Activated gamma-delta T cell treated with anti-CD3 and anti-CD28 coated beads, Interleukin-2, amount 50 U/mL, for 16 hours (primary cell): Measurements from ENCODE around the gene CADPS.

ENCODE experiments used
- DNase-seq: peaks from one replicate; pipeline ENCODE4 v3.0.0-alpha.2; 2020; ENCODE audit warnings: low read depth

The CADPS gene

GRCh38 chr3:62632510-62633294, 242.5 kb downstream of the CADPS start:
- no peak for DNase-seq

- DNase-seq, result no peak
Measured at GRCh38 chr3:62631488-62631887, 243.7 kb downstream of the CADPS start.

DNA sequence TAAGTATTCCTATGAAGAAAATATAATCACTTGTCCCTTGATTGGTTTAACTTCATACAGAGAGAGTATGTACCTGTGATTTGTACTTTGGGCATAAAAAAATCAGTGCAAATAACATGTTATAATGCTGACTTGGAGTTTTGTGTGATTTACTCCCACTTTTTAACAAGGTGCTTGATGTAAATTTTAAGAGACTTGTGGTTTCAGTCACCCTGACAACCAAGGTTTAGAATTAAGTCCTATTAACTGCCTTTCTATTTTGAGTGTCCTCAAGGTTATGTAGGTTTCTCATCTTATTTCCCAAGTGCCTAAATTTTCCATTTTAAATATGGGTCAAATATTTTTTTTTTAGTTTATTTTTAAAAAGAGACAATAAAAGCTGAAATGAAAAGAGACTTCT, 244.6 kb downstream of the CADPS start:
- no peak for DNase-seq

DNA sequence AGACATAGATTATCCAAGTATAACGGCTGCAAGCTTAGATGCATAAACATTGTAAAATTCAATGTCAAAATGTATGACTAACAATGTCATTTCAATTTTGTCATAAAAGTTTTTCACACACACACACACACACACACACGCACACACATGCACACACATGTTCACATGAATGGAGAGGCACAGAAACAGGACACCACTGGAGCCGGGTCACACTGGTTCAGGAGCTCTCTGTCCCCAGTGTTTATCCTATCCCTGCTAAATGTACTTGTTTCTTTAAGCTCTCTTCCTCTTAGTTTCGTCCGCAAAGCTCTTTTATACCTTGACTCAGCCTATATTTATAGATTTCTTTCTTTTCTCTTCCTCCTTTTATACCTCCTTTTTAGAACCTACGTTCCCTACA, 249.9 kb downstream of the CADPS start:
- DNase-seq, result no peak

DNA sequence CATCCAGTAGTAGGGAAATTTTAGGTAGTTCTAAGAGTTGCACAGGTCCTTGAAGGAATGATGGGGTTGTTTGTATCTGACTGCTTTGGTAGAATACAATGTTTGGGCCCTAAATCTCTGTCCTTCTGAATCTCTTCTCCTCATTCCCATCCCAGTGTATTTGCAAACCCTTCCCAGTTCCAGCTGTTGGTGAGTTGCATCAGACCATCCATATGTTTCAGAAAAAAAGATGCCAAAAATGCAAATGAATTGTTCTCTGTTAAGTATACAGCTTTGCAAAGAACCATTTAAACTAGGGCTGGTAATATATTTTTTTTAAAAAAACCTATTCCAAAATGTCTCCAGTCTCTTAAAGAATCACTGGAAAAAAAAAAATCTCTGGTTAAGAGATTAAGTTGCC, 251.0 kb downstream of the CADPS start:
- DNase-seq, result no peak

GRCh38 chr3:62622553-62623174, 252.6 kb downstream of the CADPS start:
- no peak for DNase-seq

DNA sequence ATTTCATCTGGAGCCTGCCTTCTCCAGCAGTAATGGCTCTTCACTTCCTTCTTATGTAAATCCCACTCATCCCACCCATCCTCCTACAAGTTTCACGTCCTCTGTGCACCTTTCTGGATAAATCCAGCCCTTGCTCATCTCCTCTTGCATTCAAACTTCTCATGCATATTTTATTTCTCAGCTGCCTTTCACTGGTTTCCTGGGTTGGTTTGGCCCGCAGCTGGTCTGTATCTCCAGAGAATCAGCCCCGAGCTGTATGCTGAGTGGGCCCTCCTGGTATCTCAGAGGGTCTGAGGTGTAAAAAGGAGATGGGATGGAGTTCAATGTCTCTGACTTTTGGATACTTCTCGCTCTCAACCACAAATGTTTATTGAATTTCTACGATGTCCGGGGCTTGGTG, 253.3 kb downstream of the CADPS start:
- no peak for DNase-seq

GRCh38 chr3:62621176-62621575, 254.0 kb downstream of the CADPS start:
- no peak for DNase-seq

- no peak for DNase-seq
Measured at GRCh38 chr3:62615258-62615849, 259.9 kb downstream of the CADPS start.

- no peak for DNase-seq
Measured at GRCh38 chr3:62614527-62614926, 260.7 kb downstream of the CADPS start.

DNA sequence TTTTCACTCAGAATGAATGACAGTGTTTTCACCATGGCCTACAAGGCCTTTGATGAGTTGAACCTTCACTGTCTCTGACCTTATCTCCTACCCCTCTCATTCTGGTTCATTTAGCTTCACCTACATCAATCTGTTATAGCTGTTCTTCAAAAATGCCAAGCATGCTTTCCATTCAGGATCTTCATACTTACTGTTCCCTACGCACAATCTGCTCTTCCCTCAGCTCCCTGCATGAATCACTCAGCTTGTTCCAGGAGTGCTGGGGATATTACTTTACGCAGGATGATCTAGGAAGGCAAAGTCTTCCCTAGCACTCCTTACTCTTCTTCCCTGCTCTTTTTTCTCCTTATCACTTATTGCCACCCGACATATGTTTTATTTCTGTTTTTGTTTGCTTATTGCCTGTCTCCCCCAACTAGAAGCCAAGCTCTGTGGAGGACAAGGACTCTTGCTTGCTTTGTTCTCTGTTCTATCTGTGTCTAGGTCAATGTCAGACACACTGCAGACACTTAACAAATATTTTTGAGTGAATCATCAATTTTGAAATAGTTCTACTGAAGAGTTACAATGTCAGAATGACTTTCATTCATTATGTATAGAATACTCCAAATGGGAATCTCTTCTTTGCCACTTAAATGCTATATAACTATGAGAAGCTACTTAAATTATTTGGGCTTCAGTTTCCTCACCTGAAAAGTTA, 263.5 kb downstream of the CADPS start:
- no peak for DNase-seq

DNA sequence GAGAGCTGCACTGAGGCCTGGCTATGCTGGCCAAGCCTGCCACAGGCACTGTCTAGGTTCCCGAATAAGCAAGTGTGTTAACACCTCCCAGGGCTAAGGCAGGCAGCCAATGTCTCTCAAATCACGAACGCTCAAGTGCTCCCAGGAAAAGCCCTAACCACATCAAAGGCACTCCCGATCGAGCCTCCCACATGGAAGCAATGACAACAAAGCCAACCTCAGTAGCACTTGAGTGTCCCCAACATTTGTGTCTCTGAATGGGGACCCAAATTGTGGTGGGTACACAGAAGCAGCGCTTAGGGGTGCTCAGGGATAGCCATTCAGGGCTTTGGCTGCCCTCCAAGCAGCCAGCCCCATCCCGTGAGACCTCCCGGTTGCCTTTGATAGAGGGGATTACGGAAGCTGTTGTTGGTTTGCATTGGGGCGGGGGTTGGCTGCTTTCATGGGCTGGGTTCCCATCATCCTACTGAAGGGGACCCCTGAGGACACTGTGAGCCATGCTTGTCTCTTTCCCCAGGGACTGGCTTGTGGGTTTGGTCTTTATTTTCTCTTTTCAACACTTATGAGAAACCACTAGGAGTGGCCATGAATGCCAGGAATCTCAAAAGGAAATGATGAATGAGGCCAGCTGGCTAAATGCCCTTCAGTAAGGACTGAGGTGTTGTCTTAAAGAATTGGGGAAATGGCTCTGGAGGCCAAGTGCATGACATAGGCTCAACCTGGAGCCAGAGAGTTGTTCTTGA, 267.8 kb downstream of the CADPS start:
- DNase-seq, result no peak

- DNase-seq, result no peak
Measured at GRCh38 chr3:62605413-62606068, 269.7 kb downstream of the CADPS start.

DNA sequence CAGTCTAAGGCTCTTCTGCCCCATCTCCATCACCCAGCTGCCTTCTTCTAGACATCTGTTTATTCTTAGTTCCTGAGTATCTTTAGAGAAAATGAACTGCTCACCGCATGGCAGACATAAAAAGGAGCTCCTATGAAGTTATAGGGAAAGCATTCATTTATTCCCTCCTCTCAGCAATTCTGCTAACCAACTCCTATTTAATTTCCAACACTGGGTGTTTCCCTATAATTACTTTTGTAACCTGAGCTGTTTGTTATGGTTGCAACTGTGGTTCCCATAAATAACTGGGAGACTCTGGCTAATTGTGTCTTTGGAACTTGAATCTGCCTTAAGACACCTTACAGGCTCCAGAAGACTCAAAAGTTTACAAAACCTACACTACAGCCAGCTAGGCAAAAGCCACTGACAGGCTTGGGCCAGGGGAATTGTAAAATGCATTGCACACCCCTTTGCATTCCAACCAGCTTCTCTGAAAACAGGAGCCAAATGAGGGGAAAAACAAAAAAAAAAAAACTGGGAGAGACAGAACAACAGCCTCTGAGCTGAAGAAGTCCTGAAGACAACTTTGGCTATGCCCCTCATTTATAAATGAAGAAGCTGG, 270.4 kb downstream of the CADPS start:
- DNase-seq, result no peak

- DNase-seq, result no peak
Measured at GRCh38 chr3:62604298-62604697, 270.9 kb downstream of the CADPS start.

GRCh38 chr3:62602987-62603386, 272.2 kb downstream of the CADPS start:
- no peak for DNase-seq

- no peak for DNase-seq
Measured at GRCh38 chr3:62602129-62602770, 273.0 kb downstream of the CADPS start.

GRCh38 chr3:62601238-62602070, 273.8 kb downstream of the CADPS start:
- no peak for DNase-seq

GRCh38 chr3:62600033-62600432, 275.2 kb downstream of the CADPS start:
- DNase-seq, result no peak

GRCh38 chr3:62597491-62597890, 277.7 kb downstream of the CADPS start:
- no peak for DNase-seq
